Measurements from ENCODE around the gene GLT6D1.

- TF ChIP-seq CTCF (IDR thresholded peaks at IDR 0.05 in 8 of 11, conservative IDR thresholded peaks at IDR 0.05 in 3 of 11) (no peak), POLR2A (IDR thresholded peaks at IDR 0.05) (no peak)
Measured at GRCh38 chr9:135579889-135580660, 59.3 kb downstream of the GLT6D1 start.

All from spleen (tissue), 7 donors.